GM23338 (cell line): Measurements from ENCODE around the gene DPH7.

ENCODE experiments used
- CTCF ChIP-seq, 2 experiments: fragments of 200-600 bp in 1 of 2; sonication (generic) in 1 of 2; conservative IDR thresholded peaks; 2 replicates each; pipeline versions ENCODE4 v1.5.1 to v1.6.1; 2016 to 2017; ENCODE audit warnings: antibody characterized with exemption in 2 of 2, low read depth in 2 of 2, mild to moderate bottlenecking in 2 of 2, moderate library complexity in 1 of 2
- EZH2phosphoT487 ChIP-seq: fragments of 200-600 bp; sonication (generic); IDR thresholded peaks from one replicate; pipeline ENCODE4 v1.8.1; 2018; ENCODE audit warnings: antibody characterized with exemption; ENCODE audit not compliant: unreplicated experiment
- JUNB ChIP-seq: IDR thresholded peaks from one replicate; pipeline ENCODE4 v1.6.1; 2016; ENCODE audit warnings: antibody characterized with exemption; ENCODE audit not compliant: unreplicated experiment

DNA sequence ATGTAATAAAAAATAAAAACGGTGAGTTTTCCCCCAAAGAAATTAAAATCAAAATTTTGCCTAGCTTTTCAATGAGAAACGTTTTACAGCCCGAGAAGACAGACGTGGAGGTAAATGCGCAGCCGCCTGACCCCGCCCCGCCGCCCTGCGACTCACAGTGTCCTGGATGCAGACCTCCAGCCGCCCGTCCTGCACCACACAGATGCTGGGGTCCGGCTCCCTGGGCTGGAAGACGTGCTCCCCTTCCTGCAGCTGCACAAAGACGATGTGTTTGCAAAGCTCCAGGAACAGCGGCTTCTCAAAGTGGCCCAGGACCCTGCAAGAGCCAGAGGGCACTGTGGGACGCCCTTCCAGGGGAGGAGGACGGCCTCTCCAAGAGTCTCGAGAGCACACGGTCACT lies 36.2 kb downstream of the DPH7 start:
- TF ChIP-seq EZH2phosphoT487, result no peak
- no peak for TF ChIP-seq JUNB
- TF ChIP-seq CTCF (conservative IDR thresholded peaks at IDR 0.05; ENCODE audit: low read depth in 2 of 2), result no peak
